ENCODE results near the gene SUN2.

Gene SUN2

DNA sequence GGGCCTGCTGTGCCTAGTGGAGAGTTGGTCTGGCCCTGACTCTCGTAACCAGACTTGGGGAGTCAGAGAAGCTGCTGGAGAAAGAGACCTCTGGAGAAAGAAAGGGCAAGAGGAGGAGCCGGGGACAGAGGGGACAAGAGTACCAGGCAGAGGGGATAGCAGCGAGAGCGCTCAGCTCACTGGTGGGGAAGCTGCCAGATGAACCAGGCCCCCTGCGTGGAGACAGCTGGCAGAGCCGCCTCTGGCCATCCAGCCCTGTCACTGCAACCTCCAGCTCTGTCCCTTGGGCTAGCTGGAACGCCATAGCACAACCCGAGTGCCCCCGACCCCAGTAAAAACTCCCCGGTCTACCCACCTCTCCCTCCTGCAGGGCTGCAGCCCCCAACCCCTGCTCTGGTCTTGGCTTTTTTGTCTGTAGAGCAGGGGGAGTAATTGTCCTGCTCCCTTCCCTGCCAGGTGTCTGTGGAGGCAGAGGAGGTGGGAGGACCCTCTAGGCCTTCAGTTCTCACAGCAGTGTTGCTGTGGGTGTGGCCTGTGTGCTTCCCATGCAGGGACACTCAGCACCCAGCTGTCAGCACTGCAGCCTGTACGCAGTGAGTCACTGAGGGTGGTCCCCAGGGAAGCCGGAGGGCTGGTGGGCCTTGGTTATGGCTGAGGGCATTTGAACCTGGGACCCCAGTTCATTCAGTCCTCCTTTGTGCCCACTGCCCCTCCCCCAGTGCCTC, 4.8 kb upstream of the SUN2 start:
- H3K9ac ChIP-seq (ENCODE audit: low read length) = no peak overlapping the region
- H3K79me2 ChIP-seq (ENCODE audit: low read length) = no peaks in the 10 kb centered on the region; the same call in 1 of the 2 replicates
- TF ChIP-seq, protein P1, sequence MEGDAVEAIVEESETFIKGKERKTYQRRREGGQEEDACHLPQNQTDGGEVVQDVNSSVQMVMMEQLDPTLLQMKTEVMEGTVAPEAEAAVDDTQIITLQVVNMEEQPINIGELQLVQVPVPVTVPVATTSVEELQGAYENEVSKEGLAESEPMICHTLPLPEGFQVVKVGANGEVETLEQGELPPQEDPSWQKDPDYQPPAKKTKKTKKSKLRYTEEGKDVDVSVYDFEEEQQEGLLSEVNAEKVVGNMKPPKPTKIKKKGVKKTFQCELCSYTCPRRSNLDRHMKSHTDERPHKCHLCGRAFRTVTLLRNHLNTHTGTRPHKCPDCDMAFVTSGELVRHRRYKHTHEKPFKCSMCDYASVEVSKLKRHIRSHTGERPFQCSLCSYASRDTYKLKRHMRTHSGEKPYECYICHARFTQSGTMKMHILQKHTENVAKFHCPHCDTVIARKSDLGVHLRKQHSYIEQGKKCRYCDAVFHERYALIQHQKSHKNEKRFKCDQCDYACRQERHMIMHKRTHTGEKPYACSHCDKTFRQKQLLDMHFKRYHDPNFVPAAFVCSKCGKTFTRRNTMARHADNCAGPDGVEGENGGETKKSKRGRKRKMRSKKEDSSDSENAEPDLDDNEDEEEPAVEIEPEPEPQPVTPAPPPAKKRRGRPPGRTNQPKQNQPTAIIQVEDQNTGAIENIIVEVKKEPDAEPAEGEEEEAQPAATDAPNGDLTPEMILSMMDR (IDR thresholded peaks at IDR 0.05; ENCODE audit: low read depth, low read length) = no peak
- TF ChIP-seq EZH2phosphoT487 (IDR thresholded peaks at IDR 0.05; ENCODE audit: low read depth) = no peak
- H3K36me3 ChIP-seq (replicated peaks; ENCODE audit: low read depth, low read length) = no peaks in the 10 kb centered on the region
- H2AFZ ChIP-seq (ENCODE audit: low read depth, low read length) = no peak overlapping the region
- no peaks in the 10 kb centered on the region for H4K20me1 ChIP-seq (ENCODE audit: insufficient read depth, low read length)
- no peak overlapping the region for H3K27ac ChIP-seq (ENCODE audit: low read length)
- no peaks in the 10 kb centered on the region for H3K27me3 ChIP-seq (ENCODE audit: low read depth, low read length)
- H3K4me1 ChIP-seq (ENCODE audit: low read length) = peaks cover 9% of the 10 kb centered on the region
- no peaks in the 10 kb centered on the region for H3K9me3 ChIP-seq (ENCODE audit: insufficient read depth, low read length)
- no peak overlapping the region for H3K4me3 ChIP-seq (ENCODE audit: low read length)
- H3K4me2 ChIP-seq (ENCODE audit: low read length) = no peak overlapping the region

DNA sequence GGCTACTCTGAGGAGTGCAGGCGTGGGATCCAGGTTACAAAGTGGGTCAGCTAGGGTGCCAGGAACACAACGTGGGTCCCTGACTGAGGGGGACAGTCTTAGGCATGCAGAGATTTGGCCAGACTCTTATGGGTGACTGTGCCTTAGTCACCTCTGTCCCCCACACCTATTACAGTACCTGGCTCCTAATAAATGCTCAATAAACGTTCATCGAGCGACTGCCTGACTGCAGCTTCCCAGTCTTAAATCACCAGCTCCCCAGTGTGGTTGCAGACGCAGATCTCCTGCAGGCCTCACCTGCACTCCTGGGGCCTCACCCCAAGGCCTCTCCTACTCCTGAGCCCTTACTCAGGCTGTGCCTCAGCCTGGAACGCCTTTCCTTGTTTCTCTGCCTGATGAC, 3.2 kb upstream of the SUN2 start:
- Histone ChIP-seq H3K79me2 (ENCODE audit: low read length) (peaks cover 14% of the 10 kb centered on the region), H3K27me3 (ENCODE audit: low read depth, low read length) (no peaks in the 10 kb centered on the region), H3K27ac (ENCODE audit: low read length) (no peak overlapping the region), H3K36me3 (replicated peaks; ENCODE audit: low read depth, low read length) (peaks cover 3% of the 10 kb centered on the region), H3K4me3 (ENCODE audit: low read length) (no peak overlapping the region), H4K20me1 (ENCODE audit: insufficient read depth, low read length) (peaks cover 4% of the 10 kb centered on the region), H2AFZ (ENCODE audit: low read depth, low read length) (no peak overlapping the region), H3K9ac (ENCODE audit: low read length) (no peak overlapping the region), H3K4me2 (ENCODE audit: low read length) (no peak overlapping the region), H3K9me3 (ENCODE audit: insufficient read depth, low read length) (no peaks in the 10 kb centered on the region), H3K4me1 (ENCODE audit: low read length) (peaks cover 16% of the 10 kb centered on the region)
- TF ChIP-seq, protein P1 (IDR thresholded peaks at IDR 0.05; ENCODE audit: low read depth, low read length) = no peak
- no peak for TF ChIP-seq EZH2phosphoT487 (IDR thresholded peaks at IDR 0.05; ENCODE audit: low read depth)

- H3K4me3 ChIP-seq (ENCODE audit: low read length) = no peak overlapping the region
- no peak overlapping the region for H3K27ac ChIP-seq (ENCODE audit: low read length)
- H4K20me1 ChIP-seq (ENCODE audit: insufficient read depth, low read length) = peaks cover 6% of the 10 kb centered on the region
- no peak overlapping the region for H3K9ac ChIP-seq (ENCODE audit: low read length)
- TF ChIP-seq EZH2phosphoT487 (IDR thresholded peaks at IDR 0.05; ENCODE audit: low read depth) = no peak
- TF ChIP-seq, protein P1 (IDR thresholded peaks at IDR 0.05; ENCODE audit: low read depth, low read length) = no peak
- peaks cover 20% of the 10 kb centered on the region for H3K79me2 ChIP-seq (ENCODE audit: low read length)
- H3K36me3 ChIP-seq (replicated peaks; ENCODE audit: low read depth, low read length) = peaks cover 9% of the 10 kb centered on the region
- no peak overlapping the region for H3K4me2 ChIP-seq (ENCODE audit: low read length)
- peaks cover 19% of the 10 kb centered on the region for H3K4me1 ChIP-seq (ENCODE audit: low read length)
- H3K27me3 ChIP-seq (ENCODE audit: low read depth, low read length) = no peaks in the 10 kb centered on the region
- H3K9me3 ChIP-seq (ENCODE audit: insufficient read depth, low read length) = no peaks in the 10 kb centered on the region
- H2AFZ ChIP-seq (ENCODE audit: low read depth, low read length) = no peak overlapping the region
These were observed 2.6 kb upstream of the SUN2 start for GRCh38 chr22:38758276-38758945.

GRCh38 chr22:38757464-38757757, 1.6 kb upstream of the SUN2 start:
- Histone ChIP-seq H3K4me2 (ENCODE audit: low read length) (peak overlapping the region; percentile 92), H3K4me3 (ENCODE audit: low read length) (peak overlapping the region; percentile 94), H3K27me3 (ENCODE audit: low read depth, low read length) (no peaks in the 10 kb centered on the region), H3K79me2 (ENCODE audit: low read length) (peaks cover 21% of the 10 kb centered on the region), H3K4me1 (ENCODE audit: low read length) (peaks cover 20% of the 10 kb centered on the region), H3K9ac (ENCODE audit: low read length) (peak overlapping the region; percentile 96; the same call in 1 of the 2 replicates), H3K9me3 (ENCODE audit: insufficient read depth, low read length) (no peaks in the 10 kb centered on the region), H3K36me3 (replicated peaks; ENCODE audit: low read depth, low read length) (peaks cover 16% of the 10 kb centered on the region), H4K20me1 (ENCODE audit: insufficient read depth, low read length) (peaks cover 6% of the 10 kb centered on the region), H2AFZ (ENCODE audit: low read depth, low read length) (no peak overlapping the region), H3K27ac (ENCODE audit: low read length) (no peak overlapping the region)
- TF ChIP-seq, protein P1 (IDR thresholded peaks at IDR 0.05; ENCODE audit: low read depth, low read length) = no peak
- no peak for TF ChIP-seq EZH2phosphoT487 (IDR thresholded peaks at IDR 0.05; ENCODE audit: low read depth)
